ENCODE data around the gene FOXO1.
"Not testable (repeated sequence)": the region's sequence is repeated elsewhere in the genome, so short reads cannot be mapped to it uniquely, and the experiment has no call there.

Gene FOXO1

DNA sequence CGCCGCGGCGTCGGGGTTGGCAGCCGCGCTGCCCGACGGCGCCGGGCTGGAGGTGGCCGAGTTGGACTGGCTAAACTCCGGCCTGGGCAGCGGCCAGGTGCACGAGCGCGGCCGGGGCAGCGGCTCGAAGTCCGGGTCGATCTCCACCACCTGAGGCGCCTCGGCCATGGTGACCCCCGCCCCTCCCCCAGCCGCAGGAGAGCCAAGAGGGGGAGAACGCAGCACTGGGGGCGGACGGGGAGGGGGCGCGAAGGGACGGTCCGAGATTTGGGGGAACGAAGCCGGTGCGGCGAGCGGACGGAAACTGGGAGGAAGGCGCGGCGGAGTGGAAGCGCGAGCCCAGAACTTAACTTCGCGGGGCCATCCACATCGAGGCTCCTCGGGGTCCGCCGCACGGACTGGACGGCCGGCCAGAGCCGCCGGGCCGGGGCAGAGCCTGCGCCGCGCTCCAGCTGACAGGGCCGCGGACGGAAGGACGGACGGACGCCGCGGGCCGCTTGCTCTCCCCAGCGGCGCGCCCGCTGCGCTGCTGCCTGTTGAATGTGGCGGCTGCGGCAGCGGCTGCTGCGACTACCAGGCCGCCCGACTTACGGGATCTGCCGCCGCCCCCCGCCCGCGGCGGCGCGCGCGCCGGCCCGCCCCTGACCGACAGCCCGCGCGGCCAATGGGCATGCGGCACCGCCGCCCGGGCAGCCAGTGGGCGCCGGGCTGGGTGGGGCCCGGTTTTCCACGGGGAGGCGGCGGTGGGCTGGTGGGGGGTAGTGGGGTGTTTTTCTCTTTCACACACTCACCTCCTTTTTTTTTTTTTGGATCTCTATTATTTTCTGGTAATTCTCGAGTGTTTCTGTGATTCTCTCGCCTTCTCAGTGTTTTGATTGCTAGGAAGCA, at the start of gene FOXO1:
Gene FOXO1 (minus strand): TSS at position 597 of the 888 bp plus-strand sequence. CDS start 429 bp downstream, at position 168.
- peak; percentile 77 to 81 for DNase-seq (ENCODE audit: low read depth in 2 of 2)

DNA sequence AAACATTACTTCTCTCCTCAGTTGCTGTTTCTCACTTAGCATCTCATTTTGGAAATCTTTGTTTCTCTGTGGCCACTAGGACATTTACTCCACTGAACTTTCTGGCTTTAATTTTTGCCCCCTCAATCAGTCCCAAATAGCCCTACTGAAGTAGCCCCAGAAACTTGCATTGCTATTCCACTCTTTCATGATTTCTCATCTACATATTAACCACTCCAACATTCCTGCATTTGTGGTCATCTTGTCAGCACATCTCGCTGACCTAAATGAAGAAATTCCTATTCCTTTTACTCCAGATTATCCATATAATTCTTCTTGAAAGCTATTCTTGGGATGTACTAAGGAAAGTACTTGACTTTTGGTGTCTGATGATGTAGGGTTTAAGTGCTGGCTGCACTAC, 48.0 kb upstream of the FOXO1 start:
- not testable (repeated sequence) for DNase-seq (ENCODE audit: low read depth in 2 of 2)

DNA sequence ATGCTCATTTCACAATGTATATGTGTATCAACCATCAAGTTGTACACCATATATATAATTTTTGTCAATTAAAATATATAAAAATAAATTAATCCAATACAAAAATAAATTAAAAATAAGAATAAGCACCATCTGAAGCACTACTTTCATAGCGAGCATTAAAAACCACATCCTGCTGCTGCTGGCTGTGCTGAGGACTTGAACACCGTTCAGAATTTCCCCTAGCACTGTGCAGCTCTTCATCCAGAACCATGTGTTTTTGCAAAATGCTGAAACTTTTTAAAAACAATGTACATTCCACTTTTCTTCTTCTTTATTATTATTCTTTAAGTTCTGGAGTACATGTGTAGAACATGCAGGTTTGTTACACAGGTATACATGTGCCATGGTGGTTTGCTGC, 40.0 kb upstream of the FOXO1 start:
- DNase-seq (ENCODE audit: low read depth in 2 of 2), result no peak

DNA sequence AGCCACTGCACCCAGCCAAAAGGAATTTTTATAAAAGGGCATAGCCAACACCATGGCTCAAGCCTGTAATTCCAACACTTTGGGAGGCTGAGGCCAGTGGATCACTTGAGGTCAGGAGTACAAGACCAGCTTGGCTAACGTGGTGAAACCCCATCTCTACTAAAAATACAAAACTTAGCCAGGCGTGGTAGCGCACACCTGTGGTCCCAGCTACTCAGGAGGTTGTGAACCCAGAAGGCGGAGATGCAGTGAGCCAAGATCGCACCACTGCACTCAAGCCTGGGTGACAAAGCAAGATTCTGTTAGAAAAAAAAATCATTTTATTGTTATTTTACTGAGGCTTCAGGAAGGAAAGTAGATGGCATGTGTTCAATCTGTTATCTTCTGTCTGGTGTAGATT, 31.3 kb upstream of the FOXO1 start:
- no peak for DNase-seq (ENCODE audit: low read depth in 2 of 2)

DNA sequence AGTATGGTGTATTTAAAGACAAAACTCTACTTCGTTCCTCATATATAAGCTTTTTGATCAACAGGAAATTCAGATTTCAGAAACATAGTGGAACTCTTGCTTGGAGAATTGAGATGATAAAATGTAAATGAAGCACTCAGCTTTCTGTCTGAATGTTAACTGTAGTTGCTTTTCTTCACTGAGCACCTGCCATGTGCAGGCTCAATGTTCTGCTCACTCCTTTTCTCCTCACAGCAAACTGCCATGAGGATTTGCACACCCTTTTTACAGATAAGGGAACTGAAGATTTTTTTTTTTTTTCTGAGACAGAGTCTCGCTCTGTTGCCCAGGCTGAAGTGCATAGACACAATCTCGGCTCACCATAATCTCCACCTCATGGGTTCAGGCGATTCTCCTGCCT, 28.0 kb upstream of the FOXO1 start:
- DNase-seq (ENCODE audit: low read depth in 2 of 2), result no peak

DNA sequence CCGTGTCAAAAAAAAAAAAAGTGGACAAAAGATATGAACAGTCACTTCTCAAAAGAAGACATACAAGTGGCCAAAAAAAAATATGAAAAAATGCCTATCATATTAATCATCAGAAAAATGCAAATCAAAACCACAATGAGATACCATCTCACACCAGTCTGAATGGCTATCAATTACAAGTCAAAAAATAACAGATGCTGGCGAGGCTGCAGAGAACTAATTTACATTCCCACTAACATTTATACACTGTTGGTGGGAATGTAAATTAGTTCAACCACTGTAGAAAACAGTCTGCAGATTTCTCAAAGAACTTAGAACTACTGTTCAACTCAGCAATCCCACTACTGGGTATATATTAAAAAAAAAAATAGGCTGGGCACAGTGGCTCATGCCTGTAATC, 26.5 kb upstream of the FOXO1 start:
- DNase-seq (ENCODE audit: low read depth in 2 of 2), result no peak

DNA sequence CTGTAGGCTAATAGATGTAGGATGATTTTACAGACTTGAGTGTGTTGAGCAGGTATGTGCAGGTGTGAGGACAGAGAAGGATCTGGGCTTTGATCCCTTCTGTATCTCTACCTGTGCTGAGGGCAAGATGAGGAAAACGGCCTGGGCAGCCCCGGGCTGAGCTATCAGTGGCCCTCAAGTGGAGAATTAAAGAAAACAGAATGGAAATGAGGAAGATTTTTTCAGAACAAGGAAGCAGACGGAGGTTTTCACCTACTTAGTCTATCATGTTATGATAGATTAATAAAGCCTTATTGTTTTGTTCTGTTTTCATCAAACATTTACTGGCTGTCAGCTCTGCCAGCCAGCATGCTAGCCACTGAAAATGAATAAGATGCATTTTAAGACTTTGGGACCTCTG, 22.3 kb upstream of the FOXO1 start:
- DNase-seq (ENCODE audit: low read depth in 2 of 2), result no peak

DNA sequence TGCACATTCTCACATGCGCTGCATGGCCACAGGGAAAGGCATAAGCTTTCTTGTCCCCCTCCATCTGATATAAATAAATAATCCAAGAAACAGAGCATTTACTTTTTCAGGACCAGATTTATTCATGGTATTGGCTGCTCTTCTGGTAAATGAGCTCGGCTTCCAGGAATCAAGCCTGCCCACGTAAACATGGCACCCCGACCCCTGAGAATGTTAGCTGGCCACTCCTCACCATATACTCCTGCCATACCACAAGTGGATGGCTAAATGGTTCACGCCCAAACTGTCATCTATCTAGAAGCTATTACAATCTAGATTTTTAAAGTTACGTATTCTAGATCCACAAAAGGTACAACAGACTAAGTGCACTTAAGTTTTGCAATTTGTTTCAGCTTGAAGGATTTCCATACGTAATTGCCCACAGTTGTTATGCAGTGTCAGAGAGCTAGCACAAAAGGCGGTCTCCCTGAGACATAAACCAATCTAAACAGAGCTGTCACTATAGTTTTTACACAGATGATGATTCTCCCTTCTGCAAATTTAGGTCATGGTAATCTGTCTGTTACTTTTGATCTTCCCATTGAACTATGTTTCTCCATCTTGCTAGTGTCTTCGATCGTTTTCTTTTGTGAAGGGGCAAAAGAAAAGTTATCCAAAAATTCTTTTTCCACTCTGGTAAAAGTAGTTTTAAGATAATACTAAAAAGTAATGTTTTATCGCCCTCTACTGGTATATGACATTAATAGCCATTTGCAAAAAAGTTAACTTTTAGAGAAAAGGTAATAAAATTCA, 16.2 kb upstream of the FOXO1 start:
- no peak for DNase-seq (ENCODE audit: low read depth in 2 of 2)

DNA sequence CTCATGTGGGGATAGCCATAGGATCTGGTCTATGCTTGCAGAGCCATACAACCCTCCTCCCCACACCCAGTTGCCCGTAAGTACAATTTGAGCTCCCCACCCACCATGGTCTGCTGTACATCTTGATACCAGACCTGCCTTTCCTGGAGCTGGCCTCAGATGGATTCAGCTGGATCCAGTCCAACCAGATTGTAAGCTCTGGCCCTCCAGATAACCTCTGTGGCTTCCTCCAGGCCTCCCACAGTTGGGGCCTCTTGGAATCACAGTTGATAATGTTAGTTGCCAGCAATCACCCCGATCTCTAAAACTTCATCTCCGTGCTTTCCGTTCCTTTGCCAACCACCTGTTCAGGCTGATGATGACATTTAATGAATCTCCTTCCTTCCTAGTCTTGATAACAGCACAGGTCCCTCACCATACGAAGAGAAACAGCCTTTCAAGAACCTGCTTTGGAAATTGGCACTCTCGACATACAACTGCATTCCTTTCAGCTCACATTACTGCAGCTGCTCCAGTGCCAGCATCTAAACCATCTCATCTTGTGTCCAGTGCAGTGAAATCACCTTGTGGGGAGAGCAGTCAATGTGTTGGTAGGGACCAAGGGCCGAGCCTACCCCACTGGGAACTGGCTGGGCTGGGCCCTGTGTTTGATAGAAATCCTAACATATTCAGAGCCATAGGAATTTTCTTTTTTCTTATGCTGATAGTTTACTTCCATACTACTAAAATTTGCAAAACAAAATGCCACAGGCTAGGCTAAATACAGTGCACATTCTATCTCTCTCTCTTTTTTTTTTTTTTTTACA, 15.1 kb upstream of the FOXO1 start:
- no peak for DNase-seq (ENCODE audit: low read depth in 2 of 2)

DNA sequence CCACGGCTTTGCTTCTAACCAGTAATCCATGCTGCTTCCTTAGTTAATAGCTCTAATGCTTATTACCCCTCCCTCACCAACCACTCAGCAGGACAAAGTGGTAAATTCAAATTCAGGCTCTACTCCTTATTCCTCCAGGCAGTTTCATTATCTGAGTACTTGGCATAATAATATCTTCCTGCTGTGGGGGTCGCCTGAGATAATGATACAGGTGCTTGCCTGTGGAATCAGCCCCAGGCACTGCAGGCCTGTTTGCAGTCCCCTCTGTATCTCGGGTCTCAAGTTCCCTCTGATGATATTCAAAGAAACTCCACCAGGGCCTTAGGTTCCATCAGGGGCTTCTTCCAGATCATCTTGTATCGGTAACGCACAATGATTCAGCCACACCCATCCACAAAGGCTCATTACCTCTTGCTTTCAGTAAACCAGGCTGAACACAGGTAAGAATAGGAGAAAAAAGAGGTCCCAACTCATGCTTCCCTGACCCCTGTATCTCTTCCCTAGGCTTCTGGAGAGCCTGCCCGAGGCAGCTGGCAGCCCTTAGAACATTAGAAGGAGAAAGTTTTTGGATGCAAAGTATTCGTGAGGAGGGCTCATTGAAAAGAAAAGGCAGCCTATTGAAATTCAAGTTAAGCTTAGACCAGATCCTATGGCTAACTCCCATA, 14.3 kb upstream of the FOXO1 start:
- no peak for DNase-seq (ENCODE audit: low read depth in 2 of 2)

DNA sequence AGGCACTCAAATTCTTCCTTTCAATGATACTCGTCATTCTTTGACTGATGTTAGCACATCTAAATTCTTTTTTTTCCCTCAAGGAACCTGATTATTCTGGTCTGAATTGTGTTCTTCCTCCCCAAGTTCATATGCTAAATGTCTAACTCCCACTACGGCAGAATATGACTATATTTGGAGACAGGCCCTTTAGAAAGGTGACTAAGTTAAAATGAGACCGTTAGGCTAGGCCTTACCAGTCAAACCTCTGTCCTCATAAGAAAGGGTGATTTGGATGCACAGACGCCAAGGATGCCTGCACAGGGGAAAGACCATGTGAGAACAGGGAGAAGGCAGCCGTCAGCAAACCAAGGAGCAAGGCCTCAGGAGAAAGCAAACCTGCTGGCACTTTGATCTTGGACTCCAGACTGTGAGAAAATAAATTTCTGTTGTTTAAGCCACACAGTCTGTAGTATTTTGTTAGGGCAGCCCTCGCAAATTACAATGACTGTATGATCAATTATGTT, 13.1 kb upstream of the FOXO1 start:
- no peak for DNase-seq (ENCODE audit: low read depth in 2 of 2)

DNA sequence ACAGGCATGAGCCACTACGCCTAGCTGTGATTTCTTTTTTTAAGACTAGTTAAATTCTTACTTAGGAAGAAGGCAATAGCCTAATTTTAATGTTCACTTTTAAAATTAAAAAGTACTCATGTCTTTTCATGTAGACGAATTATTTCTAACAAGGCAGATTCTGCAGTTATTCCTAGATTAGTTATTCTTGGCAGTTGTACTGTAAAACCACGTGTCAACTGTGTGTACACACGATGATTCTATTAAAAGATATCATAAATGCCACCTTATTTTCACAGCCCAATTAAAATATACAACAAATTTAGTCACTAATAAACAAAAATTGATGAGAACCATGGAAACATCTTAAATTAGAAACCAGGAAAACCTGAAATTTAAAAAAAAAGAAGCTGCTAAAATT, 10.6 kb upstream of the FOXO1 start:
- no peak for DNase-seq (ENCODE audit: low read depth in 2 of 2)

DNA sequence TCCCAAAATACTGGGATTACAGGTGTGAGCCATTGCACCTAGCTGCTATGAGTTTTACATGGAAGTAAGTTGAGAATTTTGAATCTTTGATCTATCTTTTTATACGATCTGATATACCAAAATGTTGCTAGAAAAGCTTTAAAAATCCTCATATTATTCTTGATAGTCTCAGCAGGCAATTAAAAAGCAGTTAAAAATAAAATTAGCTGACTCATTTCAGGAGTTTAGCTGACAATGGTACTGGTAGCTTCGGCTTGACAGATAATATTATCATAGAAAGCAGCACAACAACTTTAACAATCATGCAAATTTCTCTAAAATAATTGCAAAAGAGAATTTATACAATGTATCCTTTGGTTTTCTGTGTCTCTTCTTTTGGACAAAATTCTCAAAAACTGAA, 9.6 kb upstream of the FOXO1 start:
- DNase-seq (ENCODE audit: low read depth in 2 of 2), result no peak

DNA sequence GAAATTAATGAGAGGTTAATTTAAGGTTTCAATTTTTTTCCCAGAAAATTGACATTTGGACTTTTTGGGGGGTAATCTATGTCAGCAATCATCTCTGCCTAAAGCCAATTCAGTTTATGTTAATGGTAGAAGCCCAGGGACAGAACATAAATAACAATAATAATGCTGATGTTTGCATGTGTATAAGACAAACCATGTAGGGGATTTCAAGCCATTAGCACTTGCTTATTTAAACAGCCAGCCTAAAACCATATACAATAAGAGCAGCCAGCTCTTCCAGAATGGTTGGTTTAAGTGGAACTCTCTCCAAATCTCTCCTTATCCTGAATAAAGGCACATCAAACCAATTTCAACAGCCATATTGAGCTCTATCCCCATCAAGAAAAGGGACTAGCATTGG, 7.0 kb upstream of the FOXO1 start:
- no peak for DNase-seq (ENCODE audit: low read depth in 2 of 2)

DNA sequence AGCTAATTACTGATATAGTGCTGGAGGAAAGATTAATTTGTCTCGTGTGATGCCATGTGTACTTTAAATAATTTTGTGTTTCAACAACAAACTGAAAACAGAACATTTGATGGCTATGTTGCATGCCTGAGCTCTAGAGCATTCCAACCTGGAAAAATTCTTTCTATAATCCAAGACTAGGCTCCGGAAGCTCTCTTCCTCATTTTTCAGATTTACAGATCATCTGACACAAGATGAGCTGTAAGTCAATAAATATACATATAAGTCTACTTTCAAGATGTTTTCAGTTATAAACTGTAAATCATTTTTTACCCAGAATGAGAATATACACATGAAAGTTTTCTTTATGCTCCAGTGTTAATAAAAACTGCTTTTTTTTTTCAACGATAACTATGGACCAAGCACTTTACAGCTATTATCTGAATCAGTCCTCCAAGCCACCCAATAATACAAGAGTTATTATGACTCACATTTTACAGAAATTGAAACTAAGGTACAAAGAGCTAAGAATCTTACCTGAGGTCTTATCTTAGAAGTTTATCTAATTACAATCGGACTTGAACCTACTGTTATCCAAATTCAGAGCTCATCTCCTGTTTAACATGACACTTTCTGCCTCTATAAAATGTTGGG, 6.4 kb upstream of the FOXO1 start:
- DNase-seq (ENCODE audit: low read depth in 2 of 2), result no peak

DNA sequence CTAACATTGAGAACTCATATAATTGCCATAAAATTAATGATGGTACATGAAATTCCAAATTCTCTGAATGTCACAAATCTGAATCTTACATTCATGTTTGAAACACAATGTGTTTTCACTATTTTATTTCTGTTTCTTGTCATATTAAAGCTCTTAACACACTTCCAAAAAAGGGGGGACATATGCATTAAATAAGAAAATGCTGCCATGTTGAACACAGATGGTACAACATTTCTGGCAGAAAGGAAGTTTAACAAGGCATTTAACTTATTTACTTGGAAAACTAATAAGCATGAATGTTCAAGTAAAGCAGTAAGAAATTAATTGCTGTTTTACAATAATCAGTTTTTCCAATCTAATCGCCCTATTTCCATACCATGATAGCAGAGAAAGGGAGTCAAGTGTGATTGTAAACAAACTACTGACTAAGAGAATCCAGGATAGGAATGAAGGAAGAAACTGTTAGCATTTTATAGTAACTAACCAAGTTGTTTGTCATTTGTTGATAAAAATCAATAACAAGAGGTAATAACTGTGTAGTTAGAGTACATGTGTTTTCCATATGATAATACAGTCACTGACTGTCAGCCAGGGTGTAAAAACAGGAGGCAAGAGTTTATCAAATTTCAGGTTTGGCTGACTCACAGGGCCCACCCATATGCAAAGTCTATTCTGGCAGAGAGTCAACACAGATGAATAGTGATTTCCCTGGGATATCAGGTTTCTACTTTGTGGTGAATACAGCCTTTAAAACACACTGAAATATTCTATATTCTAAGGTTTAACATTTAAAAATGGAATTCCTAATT, 5.7 kb upstream of the FOXO1 start:
- DNase-seq (ENCODE audit: low read depth in 2 of 2), result no peak

DNA sequence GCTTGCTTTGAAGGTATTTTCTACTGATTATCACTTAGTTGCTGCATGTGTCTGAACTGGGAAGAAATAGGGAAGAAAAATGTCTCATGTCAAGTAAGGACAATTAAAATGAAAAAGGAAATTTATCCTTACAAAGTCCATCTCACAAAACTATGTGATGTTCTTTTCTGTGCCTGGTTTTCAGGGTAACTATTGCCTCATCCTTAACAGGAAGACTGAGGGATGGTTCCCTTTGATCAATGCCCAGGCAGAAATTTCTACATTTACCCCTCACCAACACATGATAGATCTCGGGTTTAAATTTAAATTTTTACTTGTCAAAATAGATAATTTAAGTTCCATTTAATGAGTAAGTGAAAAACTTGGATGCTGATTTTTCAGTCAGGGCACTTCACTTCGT, 3.9 kb upstream of the FOXO1 start:
- no peak for DNase-seq (ENCODE audit: low read depth in 2 of 2)

DNA sequence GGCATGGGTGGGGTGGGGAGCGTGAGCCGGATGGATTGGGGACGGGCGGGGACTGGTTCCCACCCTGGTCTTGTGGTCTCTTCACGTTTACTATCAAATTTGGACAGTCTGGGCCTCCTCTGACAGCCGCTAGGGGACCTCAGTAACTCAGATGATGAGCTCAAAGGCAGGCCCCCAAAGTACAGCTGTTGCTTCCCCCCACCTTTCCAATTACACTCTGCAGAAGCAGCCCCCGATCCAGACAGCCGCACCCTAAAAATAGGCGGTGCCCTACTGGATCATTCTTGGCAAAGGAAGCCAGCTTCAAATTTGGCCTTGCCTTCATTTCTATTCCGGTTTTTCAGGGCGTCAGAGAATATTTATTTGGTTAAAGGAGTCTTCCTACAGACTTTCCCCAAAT, 1.9 kb upstream of the FOXO1 start:
- DNase-seq (ENCODE audit: low read depth in 2 of 2), result no peak

DNA sequence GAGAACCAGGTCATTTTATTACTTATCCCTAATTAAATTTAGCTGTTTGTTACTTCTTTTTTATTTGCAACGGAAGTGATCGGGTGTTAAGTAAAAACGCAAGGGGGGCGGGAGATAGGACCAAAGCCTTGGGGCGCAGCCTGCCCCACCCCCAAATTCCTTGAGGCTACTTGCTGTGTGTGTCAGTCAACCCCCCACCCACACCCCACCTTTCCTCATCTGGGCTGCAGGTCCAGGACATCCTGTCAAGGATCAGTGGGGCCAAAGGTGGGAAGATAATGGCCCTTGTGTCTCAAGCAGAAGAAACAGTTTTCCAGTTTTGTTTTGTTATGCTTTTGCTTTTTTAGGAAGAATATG, 1.2 kb upstream of the FOXO1 start:
- no peak for DNase-seq (ENCODE audit: low read depth in 2 of 2)

DNA sequence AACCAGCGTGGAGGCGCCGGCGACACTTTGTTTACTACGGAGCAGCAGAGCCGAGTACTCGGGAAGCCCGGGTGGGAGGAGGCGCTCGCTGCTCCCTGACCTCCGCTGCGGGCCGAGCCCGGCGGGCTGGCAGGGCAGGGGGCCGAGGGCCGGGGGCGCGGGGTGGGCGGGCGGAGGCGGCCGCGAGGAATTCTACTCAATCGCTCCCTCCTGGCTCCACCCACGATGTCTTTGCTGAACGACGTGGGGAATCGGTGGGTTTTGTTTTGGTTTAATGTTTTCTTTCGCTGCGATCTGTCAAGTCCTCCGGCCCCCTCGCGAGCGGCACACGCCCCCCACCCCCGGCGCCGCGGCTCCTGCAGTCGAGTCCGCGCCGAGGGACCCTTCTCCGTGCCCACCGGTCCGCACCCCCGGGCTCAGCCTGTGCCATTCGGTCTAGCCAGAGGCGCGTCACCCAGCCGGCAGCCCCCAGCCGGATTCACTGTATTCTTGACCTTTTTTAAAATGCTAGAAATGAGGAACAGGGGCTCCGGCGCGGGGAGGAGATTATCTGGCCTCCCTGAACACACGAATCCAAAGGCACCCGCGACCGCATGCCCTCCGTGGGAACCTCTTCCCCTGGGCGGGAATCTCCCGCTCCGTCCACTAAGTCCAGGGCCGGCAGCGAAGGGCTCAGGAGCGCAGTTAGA, 636 bp upstream of the FOXO1 start:
- no peak for DNase-seq (ENCODE audit: low read depth in 2 of 2)
